ENCODE measurements around the gene ZNF516. TPM values are rescaled to one million over a fixed set of nuclear protein-coding genes. Genes with fewer than 3 reads are reported as not detected.
"Not testable (repeated sequence)": the region's sequence is repeated elsewhere in the genome, so short reads cannot be mapped to it uniquely, and the experiment has no call there.

The ZNF516 gene
- total RNA-seq = 75.6 TPM

GRCh38 chr18:76495006-76495370 lies at the start of gene ZNF516:
Gene ZNF516, minus strand, starts transcription at chr18:76495242. Its CDS starts 52,188 bp downstream, at chr18:76443054.
- DNase-seq (ENCODE audit: low spot score) = no peak

- DNase-seq (ENCODE audit: low spot score) = no peak
Measured at GRCh38 chr18:76538846-76539245, 43.8 kb upstream of the ZNF516 start.

- DNase-seq (ENCODE audit: low spot score) = no peak
Measured at GRCh38 chr18:76537621-76538020, 42.6 kb upstream of the ZNF516 start.

GRCh38 chr18:76536593-76536992 lies 41.6 kb upstream of the ZNF516 start:
- DNase-seq (ENCODE audit: low spot score) = not testable (repeated sequence)

GRCh38 chr18:76532875-76533274 lies 37.8 kb upstream of the ZNF516 start:
- DNase-seq (ENCODE audit: low spot score) = no peak

- DNase-seq (ENCODE audit: low spot score) = no peak
Measured at GRCh38 chr18:76530846-76531245, 35.8 kb upstream of the ZNF516 start.

GRCh38 chr18:76530391-76530790 lies 35.3 kb upstream of the ZNF516 start:
- no peak for DNase-seq (ENCODE audit: low spot score)

GRCh38 chr18:76529433-76529811 lies 34.4 kb upstream of the ZNF516 start:
- DNase-seq (ENCODE audit: low spot score) = no peak

GRCh38 chr18:76528477-76529432 lies 33.7 kb upstream of the ZNF516 start:
- DNase-seq (ENCODE audit: low spot score) = no peak

- DNase-seq (ENCODE audit: low spot score) = no peak
Measured at GRCh38 chr18:76525911-76526310, 30.9 kb upstream of the ZNF516 start.

GRCh38 chr18:76524900-76525698 lies 30.1 kb upstream of the ZNF516 start:
- no peak for DNase-seq (ENCODE audit: low spot score)

- DNase-seq (ENCODE audit: low spot score) = no peak
Measured at GRCh38 chr18:76524477-76524876, 29.4 kb upstream of the ZNF516 start.

GRCh38 chr18:76522551-76522950 lies 27.5 kb upstream of the ZNF516 start:
- DNase-seq (ENCODE audit: low spot score) = no peak

- no peak for DNase-seq (ENCODE audit: low spot score)
Measured at GRCh38 chr18:76522122-76522503, 27.1 kb upstream of the ZNF516 start.

- no peak for DNase-seq (ENCODE audit: low spot score)
Measured at GRCh38 chr18:76521417-76522121, 26.5 kb upstream of the ZNF516 start.

- DNase-seq (ENCODE audit: low spot score) = no peak
Measured at GRCh38 chr18:76518860-76519538, 24.0 kb upstream of the ZNF516 start.

- peak; percentile 59 for DNase-seq (ENCODE audit: low spot score)
Measured at GRCh38 chr18:76518123-76518859, 23.2 kb upstream of the ZNF516 start.

GRCh38 chr18:76515576-76515975 lies 20.5 kb upstream of the ZNF516 start:
- no peak for DNase-seq (ENCODE audit: low spot score)

GRCh38 chr18:76514573-76514972 lies 19.5 kb upstream of the ZNF516 start:
- DNase-seq (ENCODE audit: low spot score) = no peak

- DNase-seq (ENCODE audit: low spot score) = no peak
Measured at GRCh38 chr18:76507830-76508385, 12.9 kb upstream of the ZNF516 start.

Data from ureter (tissue), 1 donor.